ENCODE results near the gene FBXL3.

- TF ChIP-seq CTCF (conservative IDR thresholded peaks at IDR 0.05) (no peak), ZFX (IDR thresholded peaks at IDR 0.05) (no peak)
Observed at GRCh38 chr13:77033717-77034302, 6.9 kb upstream of the FBXL3 start.

Data from C4-2B (cell line).